GM18511 (cell line): Measurements from ENCODE around the gene ARRDC3.
"Not testable (repeated sequence)": the region's sequence is repeated elsewhere in the genome, so short reads cannot be mapped to it uniquely, and the experiment has no call there.

Experiments
- ATAC-seq: cut with Tn5 transposase; IDR thresholded peaks from one replicate; pipeline ENCODE4 v1.9.1; 2021; ENCODE audit warnings: mild to moderate bottlenecking, moderate library complexity; ENCODE audit not compliant: unreplicated experiment

Gene ARRDC3

GRCh38 chr5:91361055-91361701, 21.9 kb downstream of the ARRDC3 start:
- ATAC-seq: peak; percentile 91

- ATAC-seq: no peak
Measured at GRCh38 chr5:91359962-91360609, 23.0 kb downstream of the ARRDC3 start.

DNA sequence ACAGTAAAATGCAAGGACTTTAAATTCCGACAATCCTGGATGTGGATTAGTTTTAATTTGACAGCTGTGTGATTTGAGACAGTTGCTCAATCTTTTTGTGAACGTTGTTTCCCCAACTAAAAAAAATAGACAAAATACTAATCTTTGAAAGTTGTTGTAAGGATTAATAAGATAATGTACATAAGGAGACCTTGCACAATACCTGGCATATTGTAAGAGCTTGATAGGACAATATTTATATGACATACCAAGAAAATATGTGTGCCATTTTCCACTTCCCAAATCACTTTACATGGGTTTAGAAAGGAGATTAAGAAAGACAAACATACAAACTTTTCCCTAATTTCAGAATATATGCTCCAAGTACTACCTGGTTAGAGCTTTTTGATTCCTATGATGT, 25.3 kb downstream of the ARRDC3 start:
- ATAC-seq: no peak

DNA sequence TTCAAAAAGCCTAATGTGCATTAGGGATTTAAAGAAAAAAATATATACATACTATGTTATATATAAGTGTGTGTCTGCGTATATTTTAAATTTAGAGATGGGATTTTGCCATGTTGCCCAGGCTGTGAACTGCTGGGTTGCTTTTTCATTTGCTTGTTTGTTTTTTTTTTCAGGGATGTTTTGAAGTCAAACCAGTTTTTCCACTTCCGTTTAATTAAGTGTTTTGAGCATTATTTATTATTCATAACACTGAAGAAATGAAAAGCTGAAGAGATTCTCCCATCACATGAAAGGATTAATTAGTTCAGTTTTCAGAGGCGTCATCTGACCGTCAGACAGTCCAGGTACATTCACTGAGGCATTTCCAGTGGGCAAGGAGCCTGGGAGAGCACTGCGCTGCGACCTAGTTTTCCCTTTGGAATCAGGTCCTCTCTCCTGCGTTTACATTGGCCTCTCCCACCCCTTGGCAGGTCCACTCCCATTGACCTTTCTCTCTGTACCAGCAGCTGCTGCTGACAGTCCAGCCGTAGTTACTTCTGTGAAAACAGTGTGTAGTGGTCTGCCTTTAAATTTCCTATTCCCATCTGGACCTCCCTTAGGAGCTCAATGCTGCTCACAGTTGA, 26.0 kb downstream of the ARRDC3 start:
- ATAC-seq: no peak

- peak; percentile 70 for ATAC-seq
Measured at GRCh38 chr5:91354867-91355266, 28.2 kb downstream of the ARRDC3 start.

DNA sequence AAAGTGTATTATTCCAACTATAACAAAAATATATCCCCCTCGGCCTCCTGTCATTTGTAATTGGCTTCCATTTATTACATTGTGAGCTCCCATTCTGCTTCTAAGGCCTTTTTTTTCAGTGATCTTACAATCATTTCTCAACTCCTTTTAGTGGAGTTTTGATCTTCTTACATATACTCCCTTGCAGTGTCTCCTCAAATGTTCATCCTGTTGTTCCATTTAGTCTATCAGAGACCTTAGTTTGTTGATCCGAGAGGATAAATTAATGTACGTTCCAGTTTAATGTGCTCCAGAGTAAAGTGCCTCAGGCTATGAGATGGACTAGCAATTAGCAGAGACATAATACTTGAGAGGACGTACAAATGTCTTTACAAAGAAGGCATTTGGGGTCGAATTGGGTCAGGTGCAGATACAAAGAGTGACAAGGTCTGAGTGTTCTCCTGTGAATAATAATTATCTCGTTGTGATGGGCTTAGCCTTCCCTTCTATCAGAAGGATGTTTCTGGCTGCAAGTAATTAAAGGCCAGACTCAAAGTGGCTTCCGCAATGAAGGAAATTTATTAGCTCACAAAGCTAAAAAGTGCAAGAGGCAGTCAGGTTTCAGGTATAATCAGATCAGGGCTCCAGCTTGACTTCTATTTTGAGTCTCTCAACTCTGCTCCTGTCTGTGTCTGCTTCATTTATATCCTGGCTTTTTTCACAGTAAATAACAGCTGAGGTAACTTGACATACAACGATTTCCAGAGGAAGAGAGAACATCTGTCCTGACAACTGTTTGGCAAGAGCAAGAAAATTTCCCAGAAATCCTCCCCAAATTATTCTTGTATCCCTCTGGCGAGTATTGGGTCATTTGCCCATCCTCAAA, 30.1 kb downstream of the ARRDC3 start:
- ATAC-seq: no peak

GRCh38 chr5:91345461-91345860, 37.7 kb downstream of the ARRDC3 start:
- ATAC-seq: no peak

GRCh38 chr5:91344661-91345200, 38.4 kb downstream of the ARRDC3 start:
- not testable (repeated sequence) for ATAC-seq

GRCh38 chr5:91343916-91344315, 39.2 kb downstream of the ARRDC3 start:
- no peak for ATAC-seq

- ATAC-seq: not testable (repeated sequence)
Measured at GRCh38 chr5:91342931-91343330, 40.2 kb downstream of the ARRDC3 start.

- no peak for ATAC-seq
Measured at GRCh38 chr5:91341154-91341553, 42.0 kb downstream of the ARRDC3 start.

GRCh38 chr5:91340532-91340931, 42.6 kb downstream of the ARRDC3 start:
- no peak for ATAC-seq

GRCh38 chr5:91339063-91339705, 43.9 kb downstream of the ARRDC3 start:
- no peak for ATAC-seq

GRCh38 chr5:91332267-91333045, 50.7 kb downstream of the ARRDC3 start:
- no peak for ATAC-seq

DNA sequence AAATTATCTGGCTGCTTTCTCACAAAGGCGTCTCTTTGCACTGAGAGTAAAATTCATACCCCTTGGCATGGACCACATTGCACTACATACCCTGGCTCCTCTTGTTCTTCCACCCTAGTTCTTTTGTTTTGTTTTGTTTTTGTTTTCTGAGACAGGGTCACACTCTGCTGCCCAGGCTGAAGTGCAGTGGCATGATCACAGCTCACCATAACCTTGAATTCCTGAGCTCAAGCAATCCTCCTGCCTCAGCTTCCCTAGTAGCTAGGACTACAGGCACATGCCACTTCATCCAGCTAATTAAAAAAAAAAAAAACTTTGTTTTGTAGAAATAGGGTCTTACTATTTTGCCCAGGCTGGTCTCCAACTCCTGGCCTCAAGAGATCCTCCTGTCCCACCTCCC, 51.4 kb downstream of the ARRDC3 start:
- no peak for ATAC-seq

DNA sequence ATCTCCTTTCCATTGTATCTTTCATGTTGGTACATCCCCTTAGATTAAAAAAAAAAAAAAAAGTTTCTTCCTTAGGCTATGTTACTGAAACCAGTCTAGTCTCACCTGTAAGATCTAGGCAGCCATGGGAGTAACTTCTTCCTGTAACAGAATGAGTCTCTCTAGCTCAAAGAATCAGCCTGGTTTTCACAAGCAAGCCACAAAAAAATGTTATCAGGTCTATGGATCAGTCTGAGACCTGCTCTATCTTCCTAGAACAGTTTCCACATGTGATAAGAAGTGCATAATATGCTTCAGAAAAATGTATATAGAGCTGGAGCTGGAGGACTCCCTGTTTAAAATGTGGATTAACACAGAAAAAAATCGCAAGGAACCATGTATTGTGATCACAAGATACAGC, 53.8 kb downstream of the ARRDC3 start:
- ATAC-seq: no peak

- ATAC-seq: no peak
Measured at GRCh38 chr5:91328743-91329142, 54.4 kb downstream of the ARRDC3 start.

DNA sequence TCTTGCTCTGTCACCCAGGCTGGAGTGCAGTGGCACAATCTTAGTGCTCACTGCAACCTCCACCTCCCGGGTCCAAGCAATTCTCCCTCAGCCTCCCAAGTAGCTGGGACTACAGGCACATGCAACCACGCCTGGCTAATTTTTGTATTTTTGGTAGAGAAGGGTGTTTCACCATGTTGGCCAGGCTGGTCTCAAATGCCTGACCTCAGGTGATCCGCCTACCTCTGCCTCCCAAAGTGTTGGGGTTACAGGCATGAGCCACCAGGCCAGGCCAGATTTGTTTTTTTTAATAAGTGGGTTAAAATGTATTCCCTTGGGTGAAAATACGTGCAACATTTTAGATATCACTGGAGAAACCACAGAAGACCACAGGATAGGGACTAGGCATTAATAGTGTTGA, 60.1 kb downstream of the ARRDC3 start:
- ATAC-seq: not testable (repeated sequence)

DNA sequence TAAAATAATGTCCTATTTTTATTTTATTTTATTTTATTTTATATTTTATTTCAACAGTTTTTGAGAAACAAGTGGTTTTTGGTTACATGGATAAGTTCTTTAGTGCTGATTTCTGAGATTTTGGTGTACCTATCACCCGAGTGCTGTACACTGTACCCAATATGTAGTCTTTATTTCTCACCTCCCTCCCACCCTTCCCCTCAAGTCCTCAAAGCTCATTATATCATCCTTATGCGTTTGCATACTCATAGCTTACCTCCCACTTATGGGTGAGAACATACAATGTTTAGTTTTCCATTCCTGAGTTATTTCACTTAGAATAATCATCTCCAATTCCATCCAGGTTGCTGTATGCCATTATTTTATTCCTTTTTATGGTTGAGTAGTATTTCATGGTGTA, 63.5 kb downstream of the ARRDC3 start:
- ATAC-seq: no peak

DNA sequence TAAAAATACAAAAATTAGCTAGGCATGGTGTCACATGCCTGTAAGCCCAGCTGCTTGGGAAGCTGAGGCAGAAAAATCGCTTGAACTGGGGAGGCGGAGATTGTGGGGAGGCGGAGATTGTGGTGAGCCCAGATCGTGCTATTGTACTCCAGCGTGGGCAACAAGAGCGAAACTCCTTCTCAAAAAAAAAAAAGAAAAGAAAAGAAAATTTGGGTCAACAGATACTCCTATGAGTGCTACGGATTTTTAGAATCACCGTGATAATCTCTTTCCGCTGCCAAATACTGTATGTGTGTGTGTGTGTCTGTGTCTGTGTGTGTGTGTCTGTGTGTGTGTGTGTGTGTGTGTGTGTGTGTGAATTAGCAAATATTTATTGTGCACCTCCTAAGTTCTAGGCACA, 64.4 kb downstream of the ARRDC3 start:
- no peak for ATAC-seq
